SK-N-SH treated with all-trans-retinoic acid at 6 μM for 48 hours (cell line): Measurements from ENCODE around the gene SARS1.

Source experiments
- ATAC-seq: fragments of 200-7000 bp; cut with Tn5 transposase; 3 replicates; pipeline ENCODE4 v1.9.1; 2020; ENCODE audit warnings: mild to moderate bottlenecking, moderate library complexity
- ARNTL ChIP-seq: fragments of 450-650 bp; formaldehyde crosslinking; IDR thresholded peaks from 2 replicates; pipeline ENCODE4 v1.5.0; 2020; ENCODE audit warnings: low read depth, mild to moderate bottlenecking, moderate library complexity, borderline replicate concordance
- BACH2 ChIP-seq: fragments of 250-450 bp; sonication (Bioruptor Pico); IDR thresholded peaks from 2 replicates; pipeline ENCODE4 v1.9.0; 2021; ENCODE audit warnings: mild to moderate bottlenecking, borderline replicate concordance
- CSDC2 ChIP-seq: fragments of 250-450 bp; sonication (Bioruptor Pico); IDR thresholded peaks from 2 replicates; pipeline ENCODE4 v1.5.0; 2020; ENCODE audit warnings: mild to moderate bottlenecking, moderate library complexity
- CSRNP3 ChIP-seq: fragments of 250-450 bp; sonication (Bioruptor Pico); IDR thresholded peaks from 2 replicates; pipeline ENCODE4 v1.5.1; 2021; ENCODE audit warnings: mild to moderate bottlenecking, moderate library complexity
- ESRRG ChIP-seq: fragments of 250-450 bp; sonication (Bioruptor Pico); IDR thresholded peaks from 2 replicates; pipeline ENCODE4 v1.6.1; 2021; ENCODE audit warnings: mild to moderate bottlenecking
- GLIS3 ChIP-seq: fragments of 250-450 bp; sonication (Bioruptor Pico); IDR thresholded peaks from 2 replicates; pipeline ENCODE4 v1.5.0; 2020; ENCODE audit warnings: mild to moderate bottlenecking, moderate library complexity
- ISL1 ChIP-seq: fragments of 250-450 bp; sonication (Bioruptor Pico); IDR thresholded peaks from 2 replicates; pipeline ENCODE4 v2.1.2; 2022; ENCODE audit warnings: mild to moderate bottlenecking, moderate library complexity
- OSR1 ChIP-seq: fragments of 250-450 bp; sonication (Bioruptor Pico); IDR thresholded peaks from 2 replicates; pipeline ENCODE4 v1.8.0; 2022; ENCODE audit warnings: moderate library complexity, mild to moderate bottlenecking, inconsistent platforms
- PATZ1 ChIP-seq: fragments of 250-450 bp; sonication (Bioruptor Pico); IDR thresholded peaks from 2 replicates; pipeline ENCODE4 v1.8.0; 2020; ENCODE audit warnings: mild to moderate bottlenecking, moderate library complexity, borderline replicate concordance
- POU6F1 ChIP-seq: fragments of 250-450 bp; sonication (Bioruptor Pico); IDR thresholded peaks from 2 replicates; pipeline ENCODE4 v1.8.0; 2021; ENCODE audit warnings: low read depth, mild to moderate bottlenecking, moderate library complexity, borderline replicate concordance
- PPARA ChIP-seq: fragments of 250-450 bp; sonication (Bioruptor Pico); IDR thresholded peaks from 2 replicates; pipeline ENCODE4 v1.5.0; 2020; ENCODE audit warnings: mild to moderate bottlenecking, borderline replicate concordance
- SNAI2 ChIP-seq: fragments of 250-450 bp; sonication (Bioruptor Pico); IDR thresholded peaks from 2 replicates; pipeline ENCODE4 v1.5.0; 2020; ENCODE audit warnings: mild to moderate bottlenecking, moderate library complexity
- TCF4 ChIP-seq: fragments of 250-450 bp; sonication (Bioruptor Pico); IDR thresholded peaks from 2 replicates; pipeline ENCODE4 v1.8.0; 2021; ENCODE audit warnings: mild to moderate bottlenecking, moderate library complexity, borderline replicate concordance
- TOX ChIP-seq: fragments of 250-450 bp; sonication (Bioruptor Pico); IDR thresholded peaks from 2 replicates; pipeline ENCODE4 v1.8.0; 2021; ENCODE audit warnings: mild to moderate bottlenecking, moderate library complexity, borderline replicate concordance
- TSHZ2 ChIP-seq: fragments of 250-450 bp; sonication (Bioruptor Pico); IDR thresholded peaks from 2 replicates; pipeline ENCODE4 v1.5.0; 2020; ENCODE audit warnings: mild to moderate bottlenecking, moderate library complexity
- ZC3H10 ChIP-seq: fragments of 250-450 bp; sonication (Bioruptor Pico); IDR thresholded peaks from 2 replicates; pipeline ENCODE4 v1.5.1; 2021; ENCODE audit warnings: mild to moderate bottlenecking, moderate library complexity
- ZFP3 ChIP-seq: fragments of 250-450 bp; sonication (Bioruptor Pico); IDR thresholded peaks from 2 replicates; pipeline ENCODE4 v1.5.0; 2020; ENCODE audit warnings: mild to moderate bottlenecking, moderate library complexity
- ZNF565 ChIP-seq: fragments of 450-650 bp; formaldehyde crosslinking; conservative IDR thresholded peaks from 2 replicates; pipeline ENCODE4 v1.5.0; 2020; ENCODE audit warnings: low read depth, mild to moderate bottlenecking, moderate library complexity
- ZNF70 ChIP-seq: fragments of 450-650 bp; formaldehyde crosslinking; IDR thresholded peaks from 2 replicates; pipeline ENCODE4 v1.5.0; 2020; ENCODE audit warnings: mild to moderate bottlenecking, moderate library complexity
- ZNF8 ChIP-seq: fragments of 450-650 bp; formaldehyde crosslinking; IDR thresholded peaks from 2 replicates; pipeline ENCODE4 v1.5.0; 2020; ENCODE audit warnings: mild to moderate bottlenecking, moderate library complexity
- TF ChIP-seq, protein P1 (sequence below): fragments of 250-450 bp; sonication (Bioruptor Pico); IDR thresholded peaks from 2 replicates; pipeline ENCODE4 v1.5.1; 2020; ENCODE audit warnings: low read depth, mild to moderate bottlenecking, moderate library complexity

The SARS1 gene

GRCh38 chr1:109192433-109192832 is 21.3 kb upstream of the SARS1 start:
- no peak for ATAC-seq
- no peak for TF ChIP-seq OSR1 (CRISPR knock-in tag)
- no peak for TF ChIP-seq GLIS3 (CRISPR knock-in tag)
- TF ChIP-seq ZC3H10 (CRISPR knock-in tag) = no peak
- TF ChIP-seq ZNF565 (CRISPR knock-in tag) = no peak
- TF ChIP-seq ARNTL (CRISPR knock-in tag) = no peak
- TF ChIP-seq CSDC2 (CRISPR knock-in tag) = no peak
- no peak for TF ChIP-seq POU6F1 (CRISPR knock-in tag)
- TF ChIP-seq PATZ1 = no peak
- TF ChIP-seq BACH2 (CRISPR knock-in tag) = no peak
- TF ChIP-seq ZNF70 = no peak
- TF ChIP-seq, all 23 proteins: peak for 0

DNA sequence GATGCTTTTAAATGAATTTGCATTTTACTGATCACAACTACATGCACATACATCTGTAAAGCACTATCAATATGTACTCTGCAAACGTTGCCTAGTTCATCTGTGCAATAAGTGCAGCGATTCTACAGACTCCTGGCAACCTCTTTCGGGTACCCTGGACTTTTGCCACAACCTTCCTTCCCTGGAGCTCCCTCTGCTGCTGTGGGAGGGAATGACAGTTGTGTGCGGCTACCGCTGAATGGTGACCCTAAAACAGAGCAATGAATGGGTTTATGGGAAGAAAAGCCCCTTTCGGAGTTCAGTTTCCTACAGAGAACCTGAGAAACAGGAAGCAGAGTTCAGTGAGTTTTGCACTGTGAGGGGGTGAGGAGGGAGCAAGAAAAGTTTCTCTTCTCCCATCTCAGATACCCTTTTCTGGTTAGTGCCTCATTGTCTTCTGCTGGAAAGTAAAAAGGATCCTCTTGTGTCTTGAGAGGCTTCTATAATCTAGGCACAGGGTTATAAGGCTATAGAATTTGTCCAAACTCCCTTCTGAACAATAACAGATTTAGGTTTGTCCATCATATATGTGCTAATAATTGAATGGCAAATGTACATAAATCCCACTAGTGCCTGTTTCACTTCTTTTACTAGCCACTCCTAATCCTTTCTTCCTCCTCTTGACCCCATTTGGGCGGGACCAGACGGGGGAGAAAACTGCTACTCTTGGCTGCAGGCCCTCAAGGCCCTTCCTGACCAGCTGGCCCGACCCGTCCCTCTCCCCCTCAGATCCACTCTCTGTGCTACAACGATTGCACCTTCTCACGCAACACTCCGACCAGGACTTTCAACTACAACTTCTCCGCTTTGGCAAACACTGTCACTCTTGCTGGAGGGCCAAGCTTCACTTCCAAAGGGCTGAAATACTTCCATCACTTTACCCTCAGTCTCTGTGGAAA is 19.8 kb upstream of the SARS1 start:
- TF ChIP-seq BACH2 (CRISPR knock-in tag) = no peak
- TF ChIP-seq ZNF565 (CRISPR knock-in tag) = no peak
- no peak for TF ChIP-seq PPARA (CRISPR knock-in tag)
- no peak for TF ChIP-seq CSRNP3 (CRISPR knock-in tag)
- TF ChIP-seq TOX (CRISPR knock-in tag) = no peak
- no peak for TF ChIP-seq CSDC2 (CRISPR knock-in tag)
- TF ChIP-seq, protein P1, sequence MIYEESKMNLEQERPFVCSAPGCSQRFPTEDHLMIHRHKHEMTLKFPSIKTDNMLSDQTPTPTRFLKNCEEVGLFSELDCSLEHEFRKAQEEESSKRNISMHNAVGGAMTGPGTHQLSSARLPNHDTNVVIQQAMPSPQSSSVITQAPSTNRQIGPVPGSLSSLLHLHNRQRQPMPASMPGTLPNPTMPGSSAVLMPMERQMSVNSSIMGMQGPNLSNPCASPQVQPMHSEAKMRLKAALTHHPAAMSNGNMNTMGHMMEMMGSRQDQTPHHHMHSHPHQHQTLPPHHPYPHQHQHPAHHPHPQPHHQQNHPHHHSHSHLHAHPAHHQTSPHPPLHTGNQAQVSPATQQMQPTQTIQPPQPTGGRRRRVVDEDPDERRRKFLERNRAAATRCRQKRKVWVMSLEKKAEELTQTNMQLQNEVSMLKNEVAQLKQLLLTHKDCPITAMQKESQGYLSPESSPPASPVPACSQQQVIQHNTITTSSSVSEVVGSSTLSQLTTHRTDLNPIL (CRISPR knock-in tag) = no peak
- TF ChIP-seq POU6F1 (CRISPR knock-in tag) = no peak
- TF ChIP-seq ARNTL (CRISPR knock-in tag) = no peak
- TF ChIP-seq OSR1 (CRISPR knock-in tag) = no peak
- no peak for TF ChIP-seq ZC3H10 (CRISPR knock-in tag)
- no peak for TF ChIP-seq ZFP3 (CRISPR knock-in tag)
- no peak for TF ChIP-seq SNAI2 (CRISPR knock-in tag)
- TF ChIP-seq TCF4 (CRISPR knock-in tag) = no peak
- no peak for TF ChIP-seq ISL1 (CRISPR knock-in tag)
- TF ChIP-seq TSHZ2 (CRISPR knock-in tag) = no peak
- no peak for TF ChIP-seq ESRRG (CRISPR knock-in tag)
- no peak for TF ChIP-seq ZNF8 (CRISPR knock-in tag)
- no peak for ATAC-seq
